G401.6 (cell line): ENCODE results near the gene SVOPL.

Source experiments
- FAIRE-seq: peaks from 2 replicates; lab custom pipeline; 2012; peaks lifted over from hg19 to GRCh38; lab: Jason Lieb, UNC

SVOPL gene

DNA sequence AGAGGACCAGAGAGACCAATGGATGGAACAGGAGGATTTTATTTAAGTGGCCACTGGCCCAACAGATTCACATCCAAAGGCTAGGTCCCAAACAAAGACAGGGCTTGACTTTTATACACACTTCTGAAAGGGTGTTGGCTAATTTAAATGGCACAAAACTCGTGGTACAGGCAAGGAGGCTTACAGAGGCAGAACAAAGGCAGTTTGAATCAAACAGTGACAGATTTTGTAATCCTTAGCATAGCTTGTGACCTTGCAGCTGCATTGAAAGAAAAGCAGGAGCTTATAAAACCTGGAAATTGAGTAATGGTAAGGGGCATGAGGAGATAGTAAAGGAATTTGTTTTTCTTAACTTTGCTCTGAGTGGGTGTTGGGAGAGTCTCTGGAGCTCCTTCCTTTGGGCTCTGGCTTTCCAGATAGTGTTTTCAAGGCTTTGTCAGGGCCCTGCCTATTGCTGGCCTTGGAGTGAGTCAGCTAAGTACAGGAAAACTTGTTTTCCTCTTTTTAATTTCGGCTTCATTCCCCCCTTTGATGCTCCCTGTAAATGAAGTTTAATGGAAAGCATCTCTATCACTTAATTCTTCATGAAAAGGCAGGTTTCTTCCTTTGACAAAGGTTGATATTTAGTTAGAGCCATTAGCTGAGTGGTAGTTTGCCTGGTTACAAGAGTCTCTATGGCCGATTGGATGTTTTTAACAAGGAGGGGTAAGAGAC lies 144.2 kb downstream of the SVOPL start:
- no peak for FAIRE-seq

GRCh38 chr7:138555684-138556083 lies 145.5 kb downstream of the SVOPL start:
- no peak for FAIRE-seq

GRCh38 chr7:138554674-138555073 lies 146.5 kb downstream of the SVOPL start:
- FAIRE-seq = no peak

DNA sequence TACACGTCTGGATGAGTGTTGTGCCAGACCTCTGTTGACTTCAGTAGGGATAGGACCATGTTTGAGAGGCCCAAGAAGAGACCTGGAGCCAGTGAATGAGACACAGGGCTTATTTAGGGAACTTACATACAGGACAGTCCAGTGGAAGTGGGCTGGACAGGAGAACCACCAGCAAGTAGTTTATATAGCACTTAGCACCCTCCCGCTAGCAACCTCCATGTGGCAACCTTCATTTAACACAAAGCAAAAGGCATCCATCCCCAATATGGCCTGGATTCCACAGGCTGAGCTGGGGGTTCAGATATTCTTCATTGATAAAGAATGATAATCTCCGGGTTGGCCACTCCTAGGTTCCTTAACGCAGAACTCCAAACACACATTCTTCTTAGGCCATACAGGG lies 147.4 kb downstream of the SVOPL start:
- FAIRE-seq = no peak

- no peak for FAIRE-seq
These were observed 150.1 kb downstream of the SVOPL start for GRCh38 chr7:138551102-138551501.

DNA sequence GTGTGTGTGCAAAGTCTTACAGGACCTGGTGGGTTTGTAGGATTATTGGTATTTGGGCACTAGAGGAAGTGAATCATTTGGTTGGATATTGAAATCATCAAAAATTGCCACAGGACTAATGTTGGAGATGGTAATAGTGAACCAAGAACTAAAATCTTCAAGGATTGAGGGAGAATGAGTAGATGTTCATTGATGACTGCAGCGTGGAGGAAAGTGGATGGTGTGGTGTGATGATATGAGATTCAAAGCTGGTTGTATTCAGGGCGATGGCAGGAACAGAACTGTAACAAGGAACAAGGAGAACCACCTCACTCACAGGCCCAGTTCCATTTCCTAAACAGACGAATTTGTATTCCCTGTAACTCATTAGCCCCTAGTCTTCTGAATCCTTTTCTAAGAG lies 150.8 kb downstream of the SVOPL start:
- no peak for FAIRE-seq

DNA sequence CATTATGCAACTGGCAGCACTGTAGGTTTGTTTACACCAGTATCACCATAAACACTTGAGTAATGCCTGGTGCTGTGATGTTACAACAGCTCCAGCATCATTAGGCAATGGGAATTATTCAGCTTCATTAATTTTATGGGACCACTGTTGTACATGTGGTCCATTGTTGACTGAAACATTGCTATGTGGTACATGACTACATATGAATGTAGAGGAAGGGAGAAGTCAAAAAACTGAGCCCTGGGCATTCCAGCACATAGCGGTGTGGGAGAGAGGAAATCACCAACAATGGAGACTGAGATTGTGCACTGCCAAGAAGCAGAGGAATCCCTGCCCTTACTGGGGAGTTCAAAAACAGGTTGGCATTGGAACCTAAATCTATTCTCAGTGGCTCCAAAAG lies 152.1 kb downstream of the SVOPL start:
- FAIRE-seq = no peak

DNA sequence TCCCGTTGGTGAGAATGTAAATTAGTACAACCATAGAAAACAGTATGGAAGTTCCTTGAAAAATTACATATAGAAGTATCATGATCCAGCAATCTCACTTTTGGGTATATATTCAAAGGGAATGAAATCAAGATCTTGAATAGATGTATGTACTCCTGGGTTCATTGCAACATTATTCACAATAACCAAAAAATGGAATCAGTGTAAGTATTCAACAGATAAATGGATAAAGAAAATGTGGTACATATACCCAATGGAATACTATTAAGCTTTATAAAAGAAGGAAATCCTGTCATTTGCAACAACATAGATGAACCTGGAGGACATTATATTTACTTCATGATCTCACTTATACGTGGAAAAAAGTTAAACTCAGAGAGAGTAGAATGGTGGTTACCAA lies 154.3 kb downstream of the SVOPL start:
- FAIRE-seq = no peak

DNA sequence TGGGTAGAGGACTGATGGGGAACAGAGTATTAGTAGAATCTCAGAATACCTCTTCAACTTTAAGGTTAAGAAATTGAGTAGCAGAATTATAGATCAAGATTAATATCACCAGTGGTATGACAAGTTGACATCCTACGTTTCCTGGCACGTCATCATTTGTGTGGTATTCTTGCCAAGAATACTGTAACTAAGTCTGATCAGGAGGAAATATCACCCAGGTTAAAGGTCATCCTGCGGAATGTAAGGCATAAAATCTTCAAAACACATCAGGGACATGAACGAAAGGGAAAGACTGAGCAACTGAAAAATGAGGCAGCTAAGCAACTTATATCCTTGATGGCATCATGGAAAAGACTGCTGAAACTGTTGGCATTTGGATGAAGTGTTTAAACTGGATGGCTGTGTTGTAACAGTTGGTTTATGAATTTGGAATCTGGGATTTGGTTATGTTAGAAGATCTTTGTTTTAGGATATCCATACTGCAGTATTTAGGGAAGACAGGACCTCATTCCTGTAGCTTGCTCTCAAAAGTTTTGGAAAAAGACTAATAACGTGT lies 155.0 kb downstream of the SVOPL start:
- no peak for FAIRE-seq

DNA sequence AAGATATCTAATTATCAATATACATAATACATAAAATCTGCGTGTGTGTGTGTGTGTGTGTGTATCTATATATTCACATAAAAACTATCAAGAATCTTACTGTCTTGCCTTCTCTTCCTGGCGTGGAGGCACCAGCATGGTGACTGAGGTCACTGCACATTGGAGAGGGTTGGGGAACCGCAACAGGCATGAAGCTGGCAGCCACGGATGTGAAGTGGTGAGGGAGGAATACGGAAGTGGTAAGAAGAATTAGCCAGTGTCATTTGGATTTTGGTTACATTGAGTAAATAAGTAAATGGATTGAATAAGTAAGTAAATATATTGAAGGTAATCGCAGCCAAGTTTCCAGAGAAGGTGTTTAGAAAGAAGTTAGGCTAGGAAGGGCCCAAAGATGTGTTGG lies 156.0 kb downstream of the SVOPL start:
- FAIRE-seq = no peak
